Urothelium cell line (cell line): Measurements from ENCODE around the gene STN1.
"Not testable (repeated sequence)": the region's sequence is repeated elsewhere in the genome, so short reads cannot be mapped to it uniquely, and the experiment has no call there.

Experiments used
- DNase-seq: peaks from one replicate; pipeline ENCODE4 v3.0.0; 2011; ENCODE audit warnings: low spot score, mixed read lengths
- FAIRE-seq: peaks from 2 replicates; lab custom pipeline; 2011; peaks lifted over from hg19 to GRCh38; lab: Jason Lieb, UNC

STN1 gene

DNA sequence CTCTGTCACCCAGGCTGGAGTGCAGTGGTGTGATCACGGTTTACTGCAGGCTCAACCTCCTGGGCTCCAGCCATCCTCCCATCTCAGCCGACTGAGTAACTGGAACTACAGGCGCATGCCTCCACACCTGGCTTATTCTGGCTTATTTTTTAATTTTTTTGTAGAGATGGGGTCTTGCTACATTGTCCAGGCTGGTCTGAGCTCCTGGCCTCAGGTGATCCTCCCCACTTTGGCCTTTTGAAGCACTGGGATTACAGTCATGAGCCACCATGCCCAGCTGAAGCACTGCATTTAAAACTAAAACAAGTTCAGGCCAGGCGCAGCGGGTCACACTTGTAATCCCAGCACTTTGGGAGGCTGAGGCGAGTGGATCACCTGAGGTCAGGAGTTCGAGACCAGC lies 70.6 kb downstream of the STN1 start:
- DNase-seq (no peak), FAIRE-seq (no peak)

DNA sequence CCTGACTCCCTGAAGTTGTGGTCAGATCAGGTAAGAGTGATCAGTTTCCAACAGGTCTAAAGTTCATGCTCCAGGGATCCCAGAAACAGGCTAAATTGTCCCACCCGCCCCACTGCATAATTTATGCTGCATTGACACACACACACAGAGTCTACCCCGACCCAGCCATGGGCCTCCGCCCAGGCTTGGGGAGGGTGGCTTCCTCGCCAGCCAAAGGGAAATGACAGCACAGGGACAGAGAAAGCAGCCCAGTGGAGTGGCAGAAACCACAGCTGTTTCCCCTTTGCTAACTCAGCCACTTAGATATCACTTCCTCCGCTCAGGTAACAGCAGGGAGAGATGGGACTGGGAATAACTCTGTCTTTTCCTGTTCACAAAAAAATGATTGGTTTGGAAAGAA lies 72.0 kb downstream of the STN1 start:
- DNase-seq, result no peak
- peak; percentile 78 for FAIRE-seq

DNA sequence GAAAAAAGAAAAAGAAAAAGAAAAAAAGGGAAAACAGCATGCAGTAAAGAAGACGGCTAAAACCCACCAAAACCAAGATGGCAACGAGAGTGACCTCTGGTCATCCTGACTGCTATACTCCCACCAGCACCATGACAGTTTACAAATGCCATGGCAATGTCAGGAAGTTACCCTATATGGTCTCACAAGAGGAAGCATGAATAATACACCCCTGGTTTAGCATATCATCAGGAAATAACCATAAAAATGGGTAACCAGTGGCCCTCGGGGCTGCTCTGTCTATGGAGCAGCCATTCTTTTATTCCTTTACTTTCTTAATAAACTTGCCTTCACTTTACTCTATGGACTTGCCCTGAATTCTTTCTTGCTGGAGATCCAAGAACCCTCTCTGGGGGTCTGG lies 72.6 kb downstream of the STN1 start:
- not testable (repeated sequence) for DNase-seq, FAIRE-seq

DNA sequence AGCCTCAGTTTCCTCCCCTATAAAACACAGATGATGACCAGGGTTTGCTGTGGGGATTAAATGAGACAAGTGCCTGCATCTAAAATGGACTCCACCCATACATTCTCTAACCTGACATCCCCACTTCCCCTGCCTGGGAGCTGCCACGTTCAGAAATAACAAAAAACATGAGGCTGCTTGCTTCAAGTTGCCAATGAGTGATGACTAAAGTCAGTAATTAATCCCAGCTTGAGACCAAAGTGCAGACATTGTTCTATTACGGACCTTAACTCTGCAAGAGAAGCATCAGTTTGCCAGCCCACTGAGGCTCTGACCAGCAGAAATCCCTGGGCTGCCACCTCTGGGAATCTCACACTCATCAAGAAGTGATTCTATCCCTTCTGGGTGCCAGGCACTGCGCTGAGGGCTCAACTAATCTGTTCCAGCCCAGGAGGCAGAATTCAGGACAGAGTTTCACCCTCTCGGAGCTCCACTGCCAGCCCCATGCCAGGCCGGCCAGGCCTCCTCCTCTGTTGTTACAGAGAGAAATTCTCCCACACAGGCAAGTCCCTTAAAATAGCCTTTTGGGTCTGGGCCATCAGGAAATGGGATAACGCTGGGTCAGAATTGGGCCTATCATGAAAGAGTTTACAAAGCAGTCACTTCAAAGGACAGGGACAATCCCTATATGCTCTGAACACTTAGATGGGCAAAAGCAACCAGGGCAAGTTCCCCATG lies 74.0 kb downstream of the STN1 start:
- no peak for DNase-seq
- FAIRE-seq, result no peak

DNA sequence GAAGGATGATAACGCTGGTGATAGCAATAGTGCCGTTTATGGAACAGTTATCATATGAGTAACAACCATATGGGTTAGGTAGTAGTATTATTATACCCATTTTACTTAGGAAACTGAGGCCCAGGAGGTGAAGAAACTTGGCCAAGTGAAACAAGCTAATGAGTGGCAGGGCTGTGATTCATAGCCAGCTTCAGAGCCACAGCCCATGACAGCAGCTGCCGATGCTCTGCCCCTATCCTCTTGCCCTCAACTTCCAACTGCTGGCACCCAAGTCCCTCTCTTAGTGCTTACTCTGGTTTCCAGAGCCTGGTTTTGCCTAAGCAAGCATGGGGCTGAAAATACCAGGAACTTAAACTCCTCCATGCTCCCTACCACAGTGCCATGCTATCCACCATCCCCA lies 74.9 kb downstream of the STN1 start:
- no peak for FAIRE-seq

DNA sequence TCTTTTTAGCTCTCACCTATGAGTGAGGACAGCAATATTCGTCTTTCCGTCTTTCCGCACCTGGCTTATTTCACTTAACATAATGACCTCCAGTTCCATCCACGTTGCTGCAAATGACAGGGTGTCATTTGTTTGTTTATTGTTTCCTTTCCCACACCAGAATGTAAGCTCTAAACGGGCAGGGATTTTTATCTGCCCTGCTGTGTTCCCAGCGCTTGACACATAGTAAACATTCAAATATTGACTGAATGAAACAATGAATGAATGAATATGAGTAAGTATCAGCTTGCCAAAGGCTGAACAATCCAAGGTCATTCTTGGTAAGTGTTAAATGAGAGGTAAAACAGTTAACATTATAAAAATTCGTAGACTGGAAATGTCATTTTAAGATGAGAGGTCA lies 75.4 kb downstream of the STN1 start:
- DNase-seq (no peak), FAIRE-seq (no peak)

More for the DNA sequence above, 74.9 kb downstream of the STN1 start:
- no peak for DNase-seq

DNA sequence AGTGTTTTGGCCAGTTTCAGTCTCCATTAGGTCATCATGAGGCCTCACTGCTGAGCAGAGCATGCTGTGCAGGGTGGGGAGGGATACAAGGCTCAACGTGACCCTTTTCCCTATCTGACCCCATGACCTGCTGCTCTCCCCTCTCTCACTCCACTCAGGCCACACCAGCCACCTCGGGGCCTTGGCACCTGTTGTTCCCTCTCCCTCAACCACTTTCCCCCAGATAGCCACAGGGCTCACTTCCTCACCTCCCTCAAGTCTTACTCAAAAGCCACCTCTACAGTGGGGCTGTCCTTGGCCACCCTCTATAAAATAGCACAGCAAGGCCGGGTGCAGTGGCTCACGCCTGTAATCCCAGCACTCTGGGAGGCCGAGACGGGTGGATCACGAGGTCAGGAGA lies 76.5 kb downstream of the STN1 start:
- FAIRE-seq, result no peak
- no peak for DNase-seq

DNA sequence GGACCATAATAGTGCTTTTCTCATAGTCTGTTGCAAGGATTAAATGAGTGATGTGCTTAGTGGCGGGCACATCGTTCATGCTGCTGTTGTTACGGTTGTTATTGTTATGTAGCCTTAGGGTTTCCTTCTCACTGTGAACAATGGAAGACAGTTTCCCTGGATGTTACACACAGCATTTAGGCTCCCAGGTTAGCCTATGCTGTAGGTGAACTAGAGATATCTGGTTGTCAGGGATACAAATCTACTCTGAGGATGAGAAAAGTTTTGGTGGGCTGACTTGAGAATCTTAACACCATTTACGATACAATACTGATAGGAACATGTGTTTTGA lies 77.3 kb downstream of the STN1 start:
- DNase-seq, result no peak
- FAIRE-seq, result no peak

DNA sequence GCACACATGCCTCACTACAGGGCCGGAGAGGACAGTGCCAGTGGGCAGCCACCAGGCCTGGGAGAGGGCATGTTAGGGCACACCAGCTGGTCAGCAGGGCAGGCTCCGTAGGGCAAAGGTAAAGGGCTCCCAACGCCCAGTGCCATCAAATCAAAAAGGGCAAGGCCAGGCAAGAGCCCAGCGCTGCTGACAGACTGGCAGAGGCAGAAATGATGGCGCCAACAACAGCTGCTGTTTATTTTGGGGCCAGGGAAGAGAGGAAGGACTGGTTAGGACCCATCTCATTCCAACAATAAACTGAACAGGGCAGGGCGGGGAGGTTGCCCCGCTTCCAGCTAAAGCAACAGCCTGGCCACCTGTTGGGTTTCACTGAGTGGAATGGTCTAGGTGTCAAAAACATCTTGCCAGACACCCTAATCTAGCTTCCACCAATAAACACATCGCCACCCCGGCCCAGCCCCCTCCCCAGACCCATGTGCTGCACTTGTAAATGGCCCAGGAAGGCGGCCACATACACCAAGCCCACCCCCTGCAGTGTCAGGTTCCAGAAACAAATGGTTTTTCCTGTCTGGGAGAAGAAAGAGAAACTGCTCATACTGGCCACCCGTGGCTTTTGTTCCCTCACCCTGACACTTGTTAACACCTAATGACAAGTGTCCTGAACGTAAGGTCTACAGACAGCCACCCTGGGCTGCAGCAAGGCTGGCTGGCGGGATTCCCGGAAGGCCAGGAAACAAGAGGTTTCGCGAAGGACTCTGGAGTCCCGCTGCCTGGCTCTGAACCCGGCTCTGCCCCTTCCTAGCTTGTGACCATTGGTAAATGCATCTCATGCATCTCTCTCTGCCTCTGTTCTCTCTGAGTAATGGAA lies 77.9 kb downstream of the STN1 start:
- no peak for FAIRE-seq
- no peak for DNase-seq

DNA sequence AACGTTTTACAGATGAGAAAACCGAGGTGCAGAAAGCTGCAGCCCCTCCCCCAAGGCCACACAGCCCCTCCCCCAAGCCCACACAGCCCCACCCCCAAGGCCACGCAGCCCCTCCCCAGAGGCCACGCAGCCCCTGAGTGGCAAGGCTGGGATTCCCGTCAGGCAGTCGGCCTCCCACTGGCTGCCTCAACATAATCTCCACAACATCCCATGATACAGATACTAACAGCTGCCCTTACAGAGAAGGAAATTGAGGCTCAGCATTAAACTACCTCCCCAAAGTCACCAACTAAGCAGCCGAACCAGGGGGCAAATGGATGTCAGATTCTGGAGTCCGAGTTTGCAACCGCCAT lies 78.5 kb downstream of the STN1 start:
- DNase-seq (no peak), FAIRE-seq (peak; percentile 9)

DNA sequence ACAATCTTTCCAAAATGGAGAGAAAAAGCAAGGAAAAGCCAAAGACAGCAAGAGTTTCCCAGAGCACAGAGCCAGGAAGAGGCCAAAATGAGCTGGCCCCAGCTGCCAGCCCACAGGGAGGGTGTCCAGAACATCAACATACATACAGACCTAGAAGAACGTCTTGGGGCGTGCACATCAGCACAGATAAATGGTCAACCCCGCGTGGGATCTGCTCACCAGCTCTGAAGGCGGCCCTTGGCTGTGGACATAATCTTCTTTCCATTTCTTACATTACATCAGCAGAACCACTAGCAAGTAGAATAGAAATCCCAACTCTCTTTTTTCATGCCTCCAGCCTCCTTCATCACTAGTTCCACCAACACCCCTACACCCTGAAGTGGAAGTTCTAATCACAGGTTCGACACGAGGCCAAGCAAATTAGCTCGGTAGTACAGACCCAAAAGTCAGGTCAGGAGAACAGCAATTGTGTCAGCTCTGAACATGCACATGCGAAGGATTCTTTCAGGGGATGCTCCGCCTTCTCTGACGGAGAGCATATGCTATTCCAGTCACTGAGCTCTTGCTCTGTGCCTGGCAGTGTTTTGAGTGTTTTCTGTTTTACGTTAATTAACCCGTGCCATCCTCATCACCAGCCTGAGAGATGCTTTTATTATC lies 79.0 kb downstream of the STN1 start:
- no peak for FAIRE-seq
- no peak for DNase-seq

DNA sequence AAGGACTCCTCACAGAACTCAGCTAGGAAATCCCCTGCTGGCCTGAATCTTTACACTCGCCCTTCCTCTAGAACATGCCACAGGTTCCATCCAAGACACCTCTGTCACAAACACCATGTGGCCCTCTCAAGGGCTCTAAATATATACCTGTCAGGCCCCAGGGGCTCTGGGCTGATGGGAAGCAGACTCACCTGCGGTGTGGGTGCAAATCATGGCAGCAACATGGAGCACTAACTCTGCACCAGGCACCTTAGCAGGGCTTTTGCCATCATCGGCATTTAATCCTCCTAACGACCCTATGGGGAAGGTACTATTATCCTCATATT lies 80.0 kb downstream of the STN1 start:
- DNase-seq (no peak), FAIRE-seq (no peak)

DNA sequence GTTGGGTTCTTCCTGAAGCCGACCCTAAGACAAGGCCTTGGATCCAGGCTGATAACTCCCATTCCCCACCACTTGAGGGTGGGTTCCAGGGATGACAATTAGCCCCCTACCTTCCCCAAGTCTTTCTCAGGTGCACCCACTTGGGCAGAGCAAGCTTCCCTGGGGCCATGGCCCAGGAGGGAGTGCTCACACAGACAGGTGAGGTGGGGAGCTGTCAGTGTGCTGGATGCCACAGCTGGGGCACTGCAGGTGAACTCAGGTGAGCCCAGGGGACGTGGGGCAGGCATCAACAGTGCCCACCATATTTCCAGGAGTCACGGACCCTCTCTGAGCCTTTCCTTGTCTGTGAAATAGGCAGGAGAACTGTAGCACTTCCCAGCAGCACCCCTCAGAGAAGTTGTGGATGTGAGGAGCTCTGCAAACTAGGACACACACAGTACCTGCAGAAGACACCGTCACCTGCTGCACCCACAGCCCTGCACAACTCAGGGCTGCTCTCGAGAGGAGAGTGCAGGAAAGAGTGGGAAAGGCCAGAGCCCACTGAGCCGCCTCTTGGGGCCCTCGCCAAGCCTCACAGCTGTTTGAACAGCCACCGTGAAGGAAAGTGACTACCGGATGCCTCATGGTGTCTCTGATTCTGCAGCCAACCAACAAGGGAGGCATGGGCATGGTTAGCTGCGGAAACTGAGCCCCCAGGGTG lies 80.5 kb downstream of the STN1 start:
- FAIRE-seq (no peak), DNase-seq (no peak)

DNA sequence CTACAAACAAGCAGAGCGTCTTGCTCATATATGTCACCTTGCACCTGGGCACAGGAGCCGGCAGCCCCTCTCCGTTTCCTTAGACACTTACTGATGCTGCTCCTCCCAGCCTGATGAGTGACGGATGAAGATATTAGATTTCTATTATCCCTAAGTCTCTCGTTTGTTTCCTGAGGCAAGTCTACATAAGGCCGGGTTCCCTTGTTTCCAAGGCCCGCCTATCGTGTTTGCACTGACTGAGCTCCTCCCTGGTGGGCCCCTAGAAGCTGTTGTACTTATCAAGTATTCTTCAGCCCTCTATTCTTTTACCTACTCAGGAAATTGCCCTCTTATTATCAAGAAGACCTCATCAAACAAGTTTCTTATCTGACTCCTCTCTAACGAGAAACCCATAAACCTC lies 81.1 kb downstream of the STN1 start:
- DNase-seq, result no peak
- FAIRE-seq, result no peak

DNA sequence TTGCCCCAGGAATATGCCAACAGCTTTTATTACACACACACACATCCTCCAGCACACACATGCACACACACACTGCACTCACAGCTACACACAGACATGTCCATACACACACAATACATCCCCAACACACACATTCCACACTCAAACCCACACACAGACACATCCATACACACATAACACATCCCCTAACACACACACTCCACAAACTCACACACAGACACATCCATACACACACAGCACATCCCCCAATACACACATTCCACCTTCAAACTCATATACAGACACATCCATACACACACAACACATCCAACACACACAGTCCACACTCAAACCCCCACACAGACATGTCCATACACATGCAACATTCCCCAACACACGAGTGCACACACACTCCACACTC lies 81.7 kb downstream of the STN1 start:
- DNase-seq (no peak), FAIRE-seq (peak; percentile 96)

DNA sequence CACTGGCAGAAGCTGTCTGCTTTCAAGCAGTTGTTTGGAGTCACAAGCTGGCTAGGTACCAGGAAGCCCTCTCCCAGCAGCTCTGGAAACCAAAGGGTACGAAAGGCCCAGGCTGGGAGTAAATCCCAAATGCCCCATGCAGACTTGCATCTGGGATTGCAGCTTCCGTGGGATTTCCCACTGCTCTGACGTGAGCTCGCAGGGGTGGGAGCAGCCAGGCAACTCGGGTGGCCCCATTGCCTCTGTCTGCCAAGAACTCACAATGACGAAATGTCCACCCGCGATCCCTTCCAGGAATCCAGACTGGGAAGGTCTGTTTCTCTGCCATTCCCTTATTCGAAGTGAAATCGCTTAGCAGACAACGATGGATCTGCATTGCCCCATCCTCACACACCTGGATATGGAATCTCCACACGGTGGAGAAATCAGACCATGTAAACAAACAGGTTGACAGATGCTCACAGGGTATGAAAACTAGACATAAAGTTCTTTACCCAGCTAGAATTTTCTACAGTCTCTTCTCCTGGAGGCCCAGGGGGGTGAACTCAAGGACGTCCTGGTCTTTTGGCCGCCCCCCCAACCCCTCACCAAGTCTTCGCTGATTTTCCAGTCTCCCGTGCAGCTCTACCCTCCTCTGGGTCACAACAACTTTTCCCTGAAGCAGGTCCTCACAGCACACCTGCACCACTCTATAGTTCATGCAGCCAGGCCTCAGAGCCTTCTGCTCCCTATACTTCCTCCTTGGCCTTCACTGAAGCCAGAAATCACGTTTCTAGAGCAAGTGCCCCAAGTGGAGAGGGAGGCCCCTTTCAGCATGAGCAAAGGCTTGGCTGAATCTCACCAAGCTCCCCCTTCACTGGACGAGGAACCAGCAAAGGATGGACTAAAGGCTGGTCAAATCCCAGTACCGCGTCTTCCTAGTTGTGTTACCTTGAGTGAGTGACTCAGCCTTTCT lies 82.6 kb downstream of the STN1 start:
- FAIRE-seq, result no peak
- DNase-seq, result no peak

DNA sequence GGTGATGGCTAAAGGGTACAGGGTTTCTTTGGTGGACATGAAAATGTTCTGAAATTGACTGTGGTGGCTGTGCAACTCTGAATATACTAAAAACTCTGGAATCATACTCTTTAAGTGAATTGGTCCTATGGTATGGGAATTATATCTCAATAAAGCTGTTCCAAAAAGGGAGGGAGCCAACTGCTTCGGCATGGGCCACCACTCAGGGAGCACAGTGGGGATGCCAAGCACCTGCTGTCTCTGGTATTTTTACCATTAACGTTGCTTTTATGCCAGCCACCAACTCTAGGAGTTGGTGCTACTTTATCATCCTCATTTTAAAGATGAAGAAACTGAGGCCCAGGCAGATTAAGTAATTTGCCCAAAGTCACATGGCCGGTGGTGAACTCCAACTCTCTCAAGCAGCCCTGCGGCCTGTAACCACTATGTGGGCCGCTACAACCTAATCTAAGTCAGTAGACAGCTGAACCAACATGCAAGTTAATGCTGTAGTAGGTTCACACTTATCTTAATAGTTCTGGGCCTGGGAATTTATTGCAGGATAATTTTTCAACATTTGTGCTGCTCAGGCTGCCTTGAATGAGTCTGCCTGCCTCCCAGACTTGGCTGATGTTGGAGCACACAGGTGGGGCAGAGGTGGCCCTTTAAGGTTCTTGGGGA lies 83.4 kb downstream of the STN1 start:
- no peak for DNase-seq
- FAIRE-seq, result no peak

DNA sequence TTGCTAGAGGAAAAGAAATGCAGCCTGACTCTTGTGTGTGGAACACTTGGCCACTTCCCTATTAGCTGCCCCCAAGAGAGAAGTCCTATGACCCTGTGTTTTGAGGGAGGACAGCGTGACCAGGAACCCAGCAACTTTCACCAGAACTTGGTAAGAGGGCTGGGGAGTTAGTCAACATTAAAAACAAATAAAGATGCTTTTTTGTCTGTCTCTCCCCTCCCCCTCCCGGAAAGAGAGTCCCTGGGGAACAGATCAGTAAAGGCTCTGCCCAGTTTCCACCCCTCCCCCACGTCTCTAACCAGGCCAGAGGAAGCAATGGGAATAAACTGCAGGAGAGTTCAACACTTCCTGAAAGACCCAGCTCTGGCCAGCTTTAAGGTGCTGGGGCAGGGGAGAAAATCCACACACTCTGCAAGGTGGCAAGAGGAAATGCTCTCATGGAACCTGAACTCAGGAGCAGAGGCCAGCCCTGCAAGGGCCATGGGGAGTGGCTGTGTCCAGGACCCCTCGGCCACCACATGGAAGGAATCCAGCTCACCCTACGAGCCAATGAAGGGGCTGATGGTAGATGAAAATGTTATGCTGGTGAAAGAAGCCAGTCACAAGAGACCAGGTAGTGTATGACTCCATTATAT lies 84.1 kb downstream of the STN1 start:
- peak; percentile 24 for DNase-seq
- no peak for FAIRE-seq

DNA sequence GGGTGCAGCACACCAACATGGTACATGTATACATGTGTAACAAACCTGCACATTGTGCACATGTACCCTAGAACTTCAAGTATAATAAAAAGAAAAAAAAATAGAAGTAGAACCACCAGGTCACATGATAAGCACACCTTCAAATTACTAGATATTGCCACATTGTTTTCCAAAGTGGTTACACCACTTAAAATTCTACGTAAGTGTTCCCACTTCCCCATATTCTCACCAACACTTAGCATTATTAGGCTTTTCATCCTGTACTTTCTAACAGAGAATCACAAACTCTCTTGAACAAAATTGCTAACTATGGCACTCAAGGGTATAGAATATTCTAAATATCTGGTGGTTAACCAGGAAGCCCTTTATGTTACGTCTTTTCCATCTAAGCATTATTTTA lies 85.2 kb downstream of the STN1 start:
- FAIRE-seq, result no peak

More for the DNA sequence above, 85.2 kb downstream of the STN1 start:
- DNase-seq, result no peak
